Ovary (tissue), 3 donors: ENCODE data around the gene ANTXR2.

Experiments used
- CTCF ChIP-seq, 3 donors: fragments of 450-650 bp in 2 of 3; fragments of 200-600 bp in 1 of 3; IDR thresholded peaks; one replicate each; pipeline versions ENCODE4 v1.5.1 to v1.8.0; 2016 to 2022; ENCODE audit warnings: antibody characterized with exemption in 3 of 3, mild to moderate bottlenecking in 1 of 3
- EP300 ChIP-seq: sonication (generic); formaldehyde crosslinking; IDR thresholded peaks from one replicate; pipeline ENCODE4 v1.6.1; 2017; ENCODE audit warnings: antibody characterized with exemption
- POLR2A ChIP-seq: fragments of 450-650 bp; IDR thresholded peaks from one replicate; pipeline ENCODE4 v1.6.1; 2017; ENCODE audit warnings: antibody characterized with exemption, mild to moderate bottlenecking, moderate library complexity
- donor health status: DM: no; HTN: no; CAD: no.

GRCh38 chr4:79948261-79948660 is 124.8 kb downstream of the ANTXR2 start:
- no peak for TF ChIP-seq CTCF (IDR thresholded peaks at IDR 0.05)
- no peak for TF ChIP-seq POLR2A
- no peak for TF ChIP-seq EP300
